H1 (cell line): ENCODE results near the gene ZNF726. TPM values are rescaled to one million over a fixed set of nuclear protein-coding genes. Genes with fewer than 3 reads are reported as not detected.

Experiments used
- CTBP2 ChIP-seq: IDR thresholded peaks from 2 replicates; pipeline ENCODE4 v1.7.0; 2011; ENCODE audit warnings: borderline replicate concordance, mild to moderate bottlenecking, moderate library complexity, mixed read lengths, low read length; ENCODE audit not compliant: insufficient read depth, insufficient read length
- EP300 ChIP-seq, 2 experiments: IDR thresholded peaks; 1 replicate in 1 of 2; 2 replicates in 1 of 2; pipeline ENCODE4 v1.6.1; 2011 to 2012; ENCODE audit warnings: low read depth in 2 of 2, low read length in 2 of 2, mild to moderate bottlenecking in 2 of 2, borderline replicate concordance in 1 of 2, inconsistent platforms in 1 of 2, moderate library complexity in 1 of 2
- FOSL1 ChIP-seq: IDR thresholded peaks from 2 replicates; pipeline ENCODE4 v1.6.1; 2011; ENCODE audit warnings: mild to moderate bottlenecking, low read depth, low read length, moderate library complexity; ENCODE audit not compliant: insufficient read depth
- KDM4A ChIP-seq: IDR thresholded peaks from one replicate; pipeline ENCODE4 v1.7.1; 2012; ENCODE audit warnings: low read depth, mild to moderate bottlenecking, moderate library complexity, low read length, inconsistent platforms; ENCODE audit not compliant: severe bottlenecking
- NRF1 ChIP-seq: IDR thresholded peaks from 2 replicates; pipeline ENCODE4 v1.6.1; 2011; ENCODE audit warnings: mild to moderate bottlenecking, low read depth, low read length, improper control_type of control experiment
- RNF2 ChIP-seq: fragments of 200-900, 300-1000 bp; sonication (generic); IDR thresholded peaks from 2 replicates; pipeline ENCODE4 v1.7.1; 2016; ENCODE audit warnings: borderline replicate concordance, low read depth, mild to moderate bottlenecking, antibody characterized with exemption, low read length; ENCODE audit not compliant: poor library complexity, severe bottlenecking; ENCODE audit errors: missing control alignments
- RXRA ChIP-seq: IDR thresholded peaks from 2 replicates; pipeline ENCODE4 v1.6.1; 2011; ENCODE audit warnings: low read depth, mild to moderate bottlenecking, low read length, moderate library complexity; ENCODE audit not compliant: insufficient read depth
- SP2 ChIP-seq: IDR thresholded peaks from 2 replicates; pipeline ENCODE4 v1.6.1; 2012; ENCODE audit warnings: mild to moderate bottlenecking, low read length, inconsistent platforms
- TEAD4 ChIP-seq: IDR thresholded peaks from 2 replicates; pipeline ENCODE4 v1.6.1; 2012; ENCODE audit warnings: low read depth, low read length, inconsistent platforms, mixed read lengths
- polyA plus RNA-seq, 7 experiments: library from polyadenylated mRNA; depleted of rRNA in 3 of 7; stranded (reverse) in 5 of 7; unstranded in 2 of 7; fragments of >200 nt in 5 of 7; fragments of 200-250 nt in 2 of 7; gene quantifications; 1 replicate in 5 of 7; 2 replicates in 1 of 7; 4 replicates in 1 of 7; pipeline versions ENCODE4 v1.2.1 to v1.2.3, GENCODE V29; 2011 to 2013; ENCODE audit warnings: missing spikeins in 2 of 7, mixed read lengths in 2 of 7
- total RNA-seq: library from RNA; stranded (reverse); fragmentation: NEBNext Ultra II Directional; extraction: Animal tissue kit (Norgen Biotek cat#: 25700); gene quantifications from 2 replicates; pipeline ENCODE4 v1.2.1, GENCODE V29; 2021
- TF ChIP-seq, protein P1 (sequence below): fragments of 300-600 bp; sonication (generic); IDR thresholded peaks from 2 replicates; pipeline ENCODE4 v1.7.1; 2012; ENCODE audit warnings: low read length, moderate library complexity, mild to moderate bottlenecking, inconsistent platforms; ENCODE audit not compliant: insufficient replicate concordance

ZNF726 gene
- total and polyA plus RNA-seq, 2 of the 8 experiments (the other 6 are each of a cell fraction or from before 2014, with no cell fraction given): not detected

- TF ChIP-seq, protein P1, sequence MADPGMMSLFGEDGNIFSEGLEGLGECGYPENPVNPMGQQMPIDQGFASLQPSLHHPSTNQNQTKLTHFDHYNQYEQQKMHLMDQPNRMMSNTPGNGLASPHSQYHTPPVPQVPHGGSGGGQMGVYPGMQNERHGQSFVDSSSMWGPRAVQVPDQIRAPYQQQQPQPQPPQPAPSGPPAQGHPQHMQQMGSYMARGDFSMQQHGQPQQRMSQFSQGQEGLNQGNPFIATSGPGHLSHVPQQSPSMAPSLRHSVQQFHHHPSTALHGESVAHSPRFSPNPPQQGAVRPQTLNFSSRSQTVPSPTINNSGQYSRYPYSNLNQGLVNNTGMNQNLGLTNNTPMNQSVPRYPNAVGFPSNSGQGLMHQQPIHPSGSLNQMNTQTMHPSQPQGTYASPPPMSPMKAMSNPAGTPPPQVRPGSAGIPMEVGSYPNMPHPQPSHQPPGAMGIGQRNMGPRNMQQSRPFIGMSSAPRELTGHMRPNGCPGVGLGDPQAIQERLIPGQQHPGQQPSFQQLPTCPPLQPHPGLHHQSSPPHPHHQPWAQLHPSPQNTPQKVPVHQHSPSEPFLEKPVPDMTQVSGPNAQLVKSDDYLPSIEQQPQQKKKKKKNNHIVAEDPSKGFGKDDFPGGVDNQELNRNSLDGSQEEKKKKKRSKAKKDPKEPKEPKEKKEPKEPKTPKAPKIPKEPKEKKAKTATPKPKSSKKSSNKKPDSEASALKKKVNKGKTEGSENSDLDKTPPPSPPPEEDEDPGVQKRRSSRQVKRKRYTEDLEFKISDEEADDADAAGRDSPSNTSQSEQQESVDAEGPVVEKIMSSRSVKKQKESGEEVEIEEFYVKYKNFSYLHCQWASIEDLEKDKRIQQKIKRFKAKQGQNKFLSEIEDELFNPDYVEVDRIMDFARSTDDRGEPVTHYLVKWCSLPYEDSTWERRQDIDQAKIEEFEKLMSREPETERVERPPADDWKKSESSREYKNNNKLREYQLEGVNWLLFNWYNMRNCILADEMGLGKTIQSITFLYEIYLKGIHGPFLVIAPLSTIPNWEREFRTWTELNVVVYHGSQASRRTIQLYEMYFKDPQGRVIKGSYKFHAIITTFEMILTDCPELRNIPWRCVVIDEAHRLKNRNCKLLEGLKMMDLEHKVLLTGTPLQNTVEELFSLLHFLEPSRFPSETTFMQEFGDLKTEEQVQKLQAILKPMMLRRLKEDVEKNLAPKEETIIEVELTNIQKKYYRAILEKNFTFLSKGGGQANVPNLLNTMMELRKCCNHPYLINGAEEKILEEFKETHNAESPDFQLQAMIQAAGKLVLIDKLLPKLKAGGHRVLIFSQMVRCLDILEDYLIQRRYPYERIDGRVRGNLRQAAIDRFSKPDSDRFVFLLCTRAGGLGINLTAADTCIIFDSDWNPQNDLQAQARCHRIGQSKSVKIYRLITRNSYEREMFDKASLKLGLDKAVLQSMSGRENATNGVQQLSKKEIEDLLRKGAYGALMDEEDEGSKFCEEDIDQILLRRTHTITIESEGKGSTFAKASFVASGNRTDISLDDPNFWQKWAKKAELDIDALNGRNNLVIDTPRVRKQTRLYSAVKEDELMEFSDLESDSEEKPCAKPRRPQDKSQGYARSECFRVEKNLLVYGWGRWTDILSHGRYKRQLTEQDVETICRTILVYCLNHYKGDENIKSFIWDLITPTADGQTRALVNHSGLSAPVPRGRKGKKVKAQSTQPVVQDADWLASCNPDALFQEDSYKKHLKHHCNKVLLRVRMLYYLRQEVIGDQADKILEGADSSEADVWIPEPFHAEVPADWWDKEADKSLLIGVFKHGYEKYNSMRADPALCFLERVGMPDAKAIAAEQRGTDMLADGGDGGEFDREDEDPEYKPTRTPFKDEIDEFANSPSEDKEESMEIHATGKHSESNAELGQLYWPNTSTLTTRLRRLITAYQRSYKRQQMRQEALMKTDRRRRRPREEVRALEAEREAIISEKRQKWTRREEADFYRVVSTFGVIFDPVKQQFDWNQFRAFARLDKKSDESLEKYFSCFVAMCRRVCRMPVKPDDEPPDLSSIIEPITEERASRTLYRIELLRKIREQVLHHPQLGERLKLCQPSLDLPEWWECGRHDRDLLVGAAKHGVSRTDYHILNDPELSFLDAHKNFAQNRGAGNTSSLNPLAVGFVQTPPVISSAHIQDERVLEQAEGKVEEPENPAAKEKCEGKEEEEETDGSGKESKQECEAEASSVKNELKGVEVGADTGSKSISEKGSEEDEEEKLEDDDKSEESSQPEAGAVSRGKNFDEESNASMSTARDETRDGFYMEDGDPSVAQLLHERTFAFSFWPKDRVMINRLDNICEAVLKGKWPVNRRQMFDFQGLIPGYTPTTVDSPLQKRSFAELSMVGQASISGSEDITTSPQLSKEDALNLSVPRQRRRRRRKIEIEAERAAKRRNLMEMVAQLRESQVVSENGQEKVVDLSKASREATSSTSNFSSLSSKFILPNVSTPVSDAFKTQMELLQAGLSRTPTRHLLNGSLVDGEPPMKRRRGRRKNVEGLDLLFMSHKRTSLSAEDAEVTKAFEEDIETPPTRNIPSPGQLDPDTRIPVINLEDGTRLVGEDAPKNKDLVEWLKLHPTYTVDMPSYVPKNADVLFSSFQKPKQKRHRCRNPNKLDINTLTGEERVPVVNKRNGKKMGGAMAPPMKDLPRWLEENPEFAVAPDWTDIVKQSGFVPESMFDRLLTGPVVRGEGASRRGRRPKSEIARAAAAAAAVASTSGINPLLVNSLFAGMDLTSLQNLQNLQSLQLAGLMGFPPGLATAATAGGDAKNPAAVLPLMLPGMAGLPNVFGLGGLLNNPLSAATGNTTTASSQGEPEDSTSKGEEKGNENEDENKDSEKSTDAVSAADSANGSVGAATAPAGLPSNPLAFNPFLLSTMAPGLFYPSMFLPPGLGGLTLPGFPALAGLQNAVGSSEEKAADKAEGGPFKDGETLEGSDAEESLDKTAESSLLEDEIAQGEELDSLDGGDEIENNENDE: no peak
- no peak for TF ChIP-seq SP2
- TF ChIP-seq KDM4A: no peak
- no peak for TF ChIP-seq CTBP2
- TF ChIP-seq NRF1: no peak
- no peak for TF ChIP-seq RXRA
- TF ChIP-seq EP300 (IDR thresholded peaks at IDR 0.05; ENCODE audit: borderline replicate concordance in 1 of 2, low read depth in 2 of 2, low read length in 2 of 2): no peak
- no peak for TF ChIP-seq RNF2
- TF ChIP-seq TEAD4: no peak
- TF ChIP-seq FOSL1: no peak
These were observed 27.0 kb upstream of the ZNF726 start (continued) for GRCh38 chr19:23887642-23888041.
